Measurements from ENCODE around the gene KYAT1.
A peak's percentile ranks its signal among the peaks of the same experiment; 100 is the strongest.

The KYAT1 gene

DNA sequence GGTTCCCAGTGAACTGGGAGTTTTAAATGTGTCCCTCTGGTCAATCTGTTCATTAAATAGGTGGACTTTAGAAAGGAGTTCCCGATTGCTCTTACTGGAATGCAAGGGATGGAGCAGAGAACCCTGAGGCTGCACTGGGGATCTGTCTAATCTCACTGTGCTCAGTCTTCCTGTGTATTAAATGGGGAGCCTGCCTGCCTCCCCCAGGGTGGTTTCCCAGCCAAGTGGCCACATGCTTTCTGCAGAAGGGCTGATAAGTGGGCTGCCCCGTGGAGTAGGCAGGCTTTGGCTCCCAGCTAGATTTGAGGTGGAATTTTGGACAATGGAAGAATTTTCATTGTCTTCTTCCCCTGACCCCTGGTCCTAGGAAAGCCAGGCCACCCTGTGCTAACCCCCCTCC, 25.0 kb upstream of the KYAT1 start:
- DNase-seq: no peak

DNA sequence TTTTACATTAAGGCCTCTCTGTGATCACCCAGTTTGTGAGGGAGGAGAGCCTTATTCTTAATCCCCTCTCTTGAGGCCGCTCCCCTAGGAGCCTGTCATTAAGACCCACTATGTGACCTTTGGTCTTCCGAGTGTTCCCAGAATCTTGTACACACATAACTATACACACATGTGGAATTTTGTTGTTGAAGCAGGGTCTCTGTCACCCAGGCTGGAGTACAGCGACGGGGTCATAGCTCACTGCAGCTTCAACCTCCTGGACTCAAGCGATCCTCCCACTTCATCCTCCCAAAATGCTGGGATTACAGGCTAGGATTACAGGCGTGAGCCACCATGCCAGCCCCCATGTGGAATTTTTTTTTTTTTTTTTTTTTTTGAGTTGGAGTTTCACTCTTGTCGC, 24.2 kb upstream of the KYAT1 start:
- no peak for DNase-seq

DNA sequence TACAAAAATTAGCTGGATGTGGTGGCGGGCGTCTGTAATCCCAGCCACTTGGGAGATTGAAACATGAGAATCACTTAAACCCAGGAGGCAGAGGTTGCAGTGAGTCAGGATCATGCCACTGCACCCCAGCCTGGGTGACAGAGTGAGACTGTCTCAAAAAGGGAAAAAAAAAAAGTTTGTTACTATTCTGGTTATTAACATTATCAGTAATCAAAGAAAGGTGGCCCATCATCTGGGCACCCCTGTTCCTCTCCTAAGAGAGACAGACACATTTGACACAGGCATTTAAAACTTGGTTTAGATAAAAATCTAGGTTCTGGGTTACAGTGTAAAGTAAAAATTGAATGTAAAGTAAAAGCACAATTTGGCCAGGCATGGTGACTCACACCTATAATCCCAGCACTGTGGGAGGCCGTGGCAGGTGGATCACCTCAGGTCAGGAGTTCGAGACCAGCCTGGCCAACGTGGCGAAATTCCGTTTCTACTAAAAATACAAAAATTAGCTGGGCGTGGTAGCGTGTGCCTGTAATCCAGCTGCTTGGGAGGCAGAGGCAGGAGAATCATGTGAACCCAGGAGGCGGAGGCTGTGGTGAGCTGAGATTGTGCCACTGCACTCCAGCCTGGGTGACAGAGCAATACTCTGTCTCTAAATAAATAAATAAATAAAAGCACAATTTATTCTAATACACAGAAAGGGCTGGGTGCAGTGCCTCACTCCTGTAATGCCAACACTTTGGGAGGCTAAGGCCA, 22.3 kb upstream of the KYAT1 start:
- no peak for DNase-seq

- no peak for DNase-seq
Observed at GRCh38 chr9:128903079-128903461, 21.3 kb upstream of the KYAT1 start.

GRCh38 chr9:128902351-128903078, 20.8 kb upstream of the KYAT1 start:
- DNase-seq: no peak

GRCh38 chr9:128901822-128902221, 20.1 kb upstream of the KYAT1 start:
- no peak for DNase-seq

DNA sequence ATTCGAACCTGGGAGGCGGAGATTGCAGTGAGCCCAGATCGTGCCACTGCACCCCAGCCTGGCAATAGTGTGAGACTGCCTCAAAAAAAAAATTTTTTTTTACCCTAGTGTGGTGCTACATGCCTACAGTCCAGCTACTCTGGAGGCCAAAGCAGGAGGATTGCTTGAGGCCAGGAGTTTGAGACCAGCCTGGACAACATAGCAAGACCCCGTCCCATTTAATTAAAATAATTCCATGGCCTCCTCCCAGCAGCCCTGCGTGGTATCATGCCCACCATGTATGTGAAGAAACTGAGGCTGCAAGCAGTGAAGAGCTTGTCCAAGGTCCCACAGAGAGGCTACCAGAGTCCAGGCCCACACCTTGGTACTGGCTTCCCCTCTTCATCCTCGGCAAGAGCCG, 19.6 kb upstream of the KYAT1 start:
- DNase-seq: no peak

GRCh38 chr9:128899566-128900322, 18.0 kb upstream of the KYAT1 start:
- DNase-seq: peak; percentile 32

- no peak for DNase-seq
Observed at GRCh38 chr9:128898845-128899565, 17.3 kb upstream of the KYAT1 start.

GRCh38 chr9:128898382-128898781, 16.6 kb upstream of the KYAT1 start:
- no peak for DNase-seq

DNA sequence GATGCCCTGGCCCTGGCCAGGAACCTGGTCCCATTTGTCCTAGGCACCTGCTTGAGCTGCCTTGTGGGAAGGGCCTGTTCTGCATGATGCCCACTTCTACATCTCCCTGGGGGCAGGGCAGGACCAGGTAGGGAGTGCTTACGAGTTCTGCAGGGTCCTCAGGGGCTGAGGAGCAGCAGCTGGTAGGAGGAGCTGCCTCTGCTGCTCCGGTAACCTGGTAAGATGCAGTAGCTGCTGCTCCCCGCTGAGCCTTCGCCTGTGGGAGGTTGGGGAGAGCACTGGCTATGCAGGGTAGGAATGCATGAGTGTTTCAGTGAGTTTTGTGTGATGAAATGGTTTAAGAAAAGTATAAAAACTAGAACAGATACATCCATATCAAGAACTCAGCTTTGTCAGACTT, 13.8 kb upstream of the KYAT1 start:
- DNase-seq: no peak

DNA sequence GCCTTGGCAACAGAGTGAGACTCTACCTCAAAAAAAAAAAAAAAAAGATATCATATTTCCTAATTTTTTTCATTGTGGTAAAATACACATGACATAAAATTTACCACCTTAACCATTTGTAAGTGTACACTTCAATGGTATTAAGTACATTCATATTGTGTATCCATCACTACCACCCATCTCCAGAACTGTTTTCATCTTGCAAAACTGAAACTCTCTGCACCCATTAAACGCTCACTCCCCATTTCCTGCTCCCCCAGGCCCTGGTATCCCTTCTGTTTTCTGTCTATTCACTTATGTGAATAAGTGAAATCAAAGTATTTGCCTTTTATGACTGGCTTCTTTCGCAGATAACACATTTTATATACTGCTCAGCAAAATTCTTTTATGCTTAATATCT, 13.0 kb upstream of the KYAT1 start:
- DNase-seq: no peak

- no peak for DNase-seq
Observed at GRCh38 chr9:128893354-128893753, 11.6 kb upstream of the KYAT1 start.

DNA sequence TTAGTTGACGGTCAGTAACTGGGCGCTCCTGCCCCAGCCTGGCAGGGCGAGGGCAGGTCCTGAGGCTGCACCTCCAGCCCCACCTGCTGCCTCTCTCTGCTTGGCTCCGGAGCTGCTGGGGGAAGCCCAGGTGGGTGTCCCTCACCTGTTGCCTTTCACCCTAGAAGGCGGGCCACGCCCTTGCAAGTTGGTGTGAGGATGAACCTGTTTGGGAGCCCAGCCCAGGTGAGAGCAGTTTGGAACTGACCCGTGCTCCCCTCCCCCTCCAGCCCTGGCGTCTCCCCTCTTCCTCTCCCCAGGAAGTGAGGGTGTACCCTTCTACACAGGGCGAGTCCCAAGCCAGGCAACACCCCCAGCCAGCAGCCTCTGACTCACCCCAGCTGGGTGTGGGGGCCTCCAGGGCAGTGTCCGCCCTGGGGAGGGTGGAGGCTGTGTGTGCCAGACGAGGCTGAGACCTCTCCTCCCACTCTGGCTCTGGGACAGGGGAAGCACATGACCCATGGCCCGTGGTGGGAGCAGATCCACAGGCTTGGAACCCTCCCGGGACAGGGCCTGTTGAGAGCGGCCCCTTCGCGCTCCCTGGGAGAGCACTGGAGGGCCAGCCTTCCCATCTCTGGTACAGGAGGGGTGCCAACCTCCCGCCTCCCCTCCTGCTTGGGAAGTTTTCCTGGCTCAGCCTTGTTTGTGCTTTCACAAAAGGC, 10.6 kb upstream of the KYAT1 start:
- no peak for DNase-seq

- DNase-seq: no peak
Observed at GRCh38 chr9:128891321-128892220, 9.8 kb upstream of the KYAT1 start.

DNA sequence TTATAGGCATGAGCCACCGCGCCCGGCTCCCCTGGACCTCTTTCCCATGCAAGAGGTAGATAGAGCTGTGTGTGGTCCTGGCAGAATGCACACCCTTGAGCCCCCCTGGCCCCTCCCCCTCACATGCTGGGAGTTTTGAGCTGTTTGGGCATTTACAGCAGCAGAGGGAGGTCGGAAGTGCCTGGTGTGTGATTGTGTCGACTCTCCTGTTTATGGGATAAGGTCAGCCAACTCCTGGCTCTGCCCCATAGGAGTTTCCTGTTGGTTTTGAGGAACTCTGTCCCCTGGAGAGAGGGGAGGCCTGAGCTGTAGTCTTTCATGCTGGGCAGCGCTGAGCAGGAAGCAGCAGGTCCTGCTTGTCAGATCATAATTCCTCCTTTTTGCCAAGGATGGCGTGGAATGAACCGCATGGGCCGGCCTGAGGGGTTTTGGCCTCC, 6.2 kb upstream of the KYAT1 start:
- no peak for DNase-seq

DNA sequence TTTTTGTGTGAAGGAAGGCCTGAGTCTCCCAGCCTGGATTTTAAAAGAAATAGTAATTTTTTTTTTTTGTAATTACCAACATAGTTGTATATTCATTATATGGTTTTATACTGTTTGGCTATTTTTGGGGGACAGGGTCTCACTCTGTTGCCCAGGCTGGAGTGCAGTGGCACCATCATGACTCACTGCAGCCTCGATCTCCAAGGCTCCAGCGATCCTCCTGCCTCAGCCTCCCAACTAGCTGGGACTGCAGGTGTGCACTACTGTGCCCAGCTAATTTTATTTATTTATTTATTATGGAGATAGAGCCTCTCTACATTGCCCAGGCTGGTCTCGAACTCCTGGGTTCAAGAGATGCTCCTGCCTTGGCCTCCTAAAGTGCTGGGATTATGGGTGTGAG, 5.3 kb upstream of the KYAT1 start:
- no peak for DNase-seq

GRCh38 chr9:128886211-128886891, 4.6 kb upstream of the KYAT1 start:
- DNase-seq: no peak

- DNase-seq: no peak
Observed at GRCh38 chr9:128885798-128886197, 4.0 kb upstream of the KYAT1 start.

- no peak for DNase-seq
Observed at GRCh38 chr9:128885376-128885775, 3.6 kb upstream of the KYAT1 start.

DNA sequence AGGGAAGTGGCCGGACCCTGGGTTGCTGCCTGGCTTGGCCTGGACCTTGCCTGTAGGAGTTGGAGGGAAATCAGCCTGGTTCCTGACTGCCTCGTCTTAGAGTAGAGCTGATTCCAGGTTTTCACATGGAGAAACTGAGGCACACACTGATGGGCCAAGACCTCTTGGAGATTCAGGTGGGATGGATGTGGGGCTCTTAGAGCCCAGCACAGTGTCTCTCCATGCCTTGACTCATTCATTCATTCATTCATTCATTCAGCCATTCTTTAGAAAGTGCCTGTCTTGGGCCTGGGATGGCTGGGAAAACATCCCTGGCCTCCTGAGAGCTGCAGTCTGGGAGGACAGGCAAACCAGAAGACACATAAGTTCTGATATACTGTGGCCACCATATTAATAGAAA, 2.4 kb upstream of the KYAT1 start:
- DNase-seq: no peak

Data from suppressor macrophage treated with lipopolysaccharide for 4 hours (primary cell).